Measurements from ENCODE around the gene STRADA. TPM values are rescaled to one million over a fixed set of nuclear protein-coding genes. Genes with fewer than 3 reads are reported as not detected.

The STRADA gene
- total RNA-seq, 1 experiment from 2014 or later, result 56.3 TPM

GRCh38 chr17:63753215-63753614 is 11.6 kb upstream of the STRADA start:
- H3K9me3 ChIP-seq (ENCODE audit: low read depth, low read length, poor library complexity, severe bottlenecking), result no peaks in the 10 kb centered on the region
- H3K4me1 ChIP-seq (ENCODE audit: insufficient read depth, low read length, poor library complexity, severe bottlenecking), result no peaks in the 10 kb centered on the region
- POLR2A ChIA-PET (ENCODE audit: low non-redundant PET), result no interaction called here
- peaks cover 87% of the 10 kb centered on the region for H3K36me3 ChIP-seq (ENCODE audit: insufficient read depth, low read length, poor library complexity, severe bottlenecking)
- no peak overlapping the region for H3K4me3 ChIP-seq (ENCODE audit: low read depth, low read length, poor library complexity, severe bottlenecking)
- DNase-seq (ENCODE audit: low spot score), result no peak
- H3K27ac ChIP-seq (ENCODE audit: low read depth, low read length, poor library complexity, severe bottlenecking), result no peak overlapping the region
- TF ChIP-seq EZH2 (IDR thresholded peaks at IDR 0.05; ENCODE audit: borderline replicate concordance, low read depth, low read length, poor library complexity, severe bottlenecking), result no peak
- TF ChIP-seq CTCF (conservative IDR thresholded peaks at IDR 0.05; ENCODE audit: low read depth, low read length), result no peak
- BruUV-seq (replicated peaks), result no TSS peak
- intact Hi-C loops (cut with micrococcal nuclease; ENCODE audit: unreplicated experiment), result no loop called here
- CTCF ChIA-PET, result no interaction called here
- no peaks in the 10 kb centered on the region for H3K27me3 ChIP-seq (replicated peaks; ENCODE audit: insufficient read depth, low read depth, low read length, poor library complexity)

- DNase-seq (ENCODE audit: low spot score), result no peak
- TF ChIP-seq CTCF (conservative IDR thresholded peaks at IDR 0.05; ENCODE audit: low read depth, low read length), result no peak
- TF ChIP-seq EZH2 (IDR thresholded peaks at IDR 0.05; ENCODE audit: borderline replicate concordance, low read depth, low read length, poor library complexity, severe bottlenecking), result no peak
- BruUV-seq (replicated peaks), result no TSS peak
- H3K27me3 ChIP-seq (replicated peaks; ENCODE audit: insufficient read depth, low read depth, low read length, poor library complexity), result no peaks in the 10 kb centered on the region
- intact Hi-C loops (cut with micrococcal nuclease; ENCODE audit: unreplicated experiment), result no loop called here
- H3K9me3 ChIP-seq (ENCODE audit: low read depth, low read length, poor library complexity, severe bottlenecking), result no peaks in the 10 kb centered on the region
- ChIA-PET CTCF (no interaction called here), POLR2A (ENCODE audit: low non-redundant PET) (no interaction called here)
- H3K36me3 ChIP-seq (ENCODE audit: insufficient read depth, low read length, poor library complexity, severe bottlenecking), result peaks cover 86% of the 10 kb centered on the region
- H3K4me1 ChIP-seq (ENCODE audit: insufficient read depth, low read length, poor library complexity, severe bottlenecking), result no peaks in the 10 kb centered on the region
- no peak overlapping the region for H3K4me3 ChIP-seq (ENCODE audit: low read depth, low read length, poor library complexity, severe bottlenecking)
- H3K27ac ChIP-seq (ENCODE audit: low read depth, low read length, poor library complexity, severe bottlenecking), result no peak overlapping the region
Observed at GRCh38 chr17:63752707-63753106, 11.1 kb upstream of the STRADA start.

GRCh38 chr17:63751806-63752205 is 10.2 kb upstream of the STRADA start:
- TF ChIP-seq CTCF (conservative IDR thresholded peaks at IDR 0.05; ENCODE audit: low read depth, low read length) (no peak), EZH2 (IDR thresholded peaks at IDR 0.05; ENCODE audit: borderline replicate concordance, low read depth, low read length, poor library complexity, severe bottlenecking) (no peak)
- H3K9me3 ChIP-seq (ENCODE audit: low read depth, low read length, poor library complexity, severe bottlenecking), result no peaks in the 10 kb centered on the region
- BruUV-seq (replicated peaks), result TSS peak; percentile 16
- ChIA-PET CTCF (interaction anchor here (0.6 kb wide), 1 partner anchor 27 kb away, joined by 4 read pairs; no protein-coding TSS in a partner anchor), POLR2A (ENCODE audit: low non-redundant PET) (no interaction called here)
- H3K27ac ChIP-seq (ENCODE audit: low read depth, low read length, poor library complexity, severe bottlenecking), result no peak overlapping the region
- no peak overlapping the region for H3K4me3 ChIP-seq (ENCODE audit: low read depth, low read length, poor library complexity, severe bottlenecking)
- H3K36me3 ChIP-seq (ENCODE audit: insufficient read depth, low read length, poor library complexity, severe bottlenecking), result peaks cover 86% of the 10 kb centered on the region
- no peaks in the 10 kb centered on the region for H3K27me3 ChIP-seq (replicated peaks; ENCODE audit: insufficient read depth, low read depth, low read length, poor library complexity)
- no peaks in the 10 kb centered on the region for H3K4me1 ChIP-seq (ENCODE audit: insufficient read depth, low read length, poor library complexity, severe bottlenecking)
- DNase-seq (ENCODE audit: low spot score), result no peak
- intact Hi-C loops (cut with micrococcal nuclease; ENCODE audit: unreplicated experiment), result no loop called here
